IPS DF 6.9 (cell line): Measurements from ENCODE around the gene GTPBP6.
A peak's percentile ranks its signal among the peaks of the same experiment; 100 is the strongest.
"Not testable (repeated sequence)": the region's sequence is repeated elsewhere in the genome, so short reads cannot be mapped to it uniquely, and the experiment has no call there.

Source experiments
- DNase-seq: peaks from one replicate; pipeline ENCODE4 v3.0.0-alpha.2; 2013; ENCODE audit warnings: low read depth, low spot score
- H3K27ac ChIP-seq: one replicate; pipeline ENCODE4 v1.5.1; 2013; ENCODE audit warnings: low read length, control low read depth
- H3K27me3 ChIP-seq: 2 replicates; pipeline ENCODE4 v1.6.1; 2013; ENCODE audit warnings: mild to moderate bottlenecking, low read length; ENCODE audit not compliant: control insufficient read depth, insufficient read depth
- H3K36me3 ChIP-seq: 2 replicates; pipeline ENCODE4 v1.6.1; 2013; ENCODE audit warnings: low read length; ENCODE audit not compliant: control insufficient read depth, insufficient read depth
- H3K4me1 ChIP-seq: 2 replicates; pipeline ENCODE4 v1.6.1; 2013; ENCODE audit warnings: low read length; ENCODE audit not compliant: control insufficient read depth, insufficient read depth
- H3K4me3 ChIP-seq: 2 replicates; pipeline ENCODE4 v1.5.1; 2013; ENCODE audit warnings: mild to moderate bottlenecking, low read length
- H3K9me3 ChIP-seq: 2 replicates; pipeline ENCODE4 v1.6.1; 2013; ENCODE audit warnings: low read length, inconsistent platforms; ENCODE audit not compliant: control insufficient read depth, insufficient read depth
- WGBS: extraction: QIAGEN DNeasy Blood & Tissue Kit; methylation state at CpG from one replicate; pipeline ENCODE4 v1.1.7; 2013; ENCODE audit warnings: mixed read lengths, missing lambda C conversion rate; ENCODE audit not compliant: insufficient read length, insufficient coverage; 5-methylcytosine and 5-hydroxymethylcytosine counted together

GTPBP6 gene

GRCh38 chrX:334971-335757 is 16.6 kb upstream of the GTPBP6 start:
- WGBS = no CpG with 5 or more reads among the region's 47 CpGs
- Histone ChIP-seq H3K27ac (no peak overlapping the region), H3K4me3 (no peak overlapping the region), H3K27me3 (no peaks in the 10 kb centered on the region), H3K9me3 (no peaks in the 10 kb centered on the region), H3K36me3 (peaks cover 25% of the 10 kb centered on the region), H3K4me1 (peaks cover 5% of the 10 kb centered on the region)
- no peak for DNase-seq

GRCh38 chrX:334331-334891 is 15.8 kb upstream of the GTPBP6 start:
- Histone ChIP-seq H3K4me1 (peaks cover 5% of the 10 kb centered on the region), H3K4me3 (no peak overlapping the region), H3K36me3 (peaks cover 25% of the 10 kb centered on the region), H3K9me3 (no peaks in the 10 kb centered on the region), H3K27me3 (no peaks in the 10 kb centered on the region), H3K27ac (no peak overlapping the region)
- DNase-seq = no peak
- WGBS = no CpG with 5 or more reads among the region's 53 CpGs

GRCh38 chrX:333611-334311 is 15.2 kb upstream of the GTPBP6 start:
- WGBS = no CpG with 5 or more reads among the region's 51 CpGs
- Histone ChIP-seq H3K9me3 (no peaks in the 10 kb centered on the region), H3K36me3 (peaks cover 23% of the 10 kb centered on the region)

GRCh38 chrX:332916-333610 is 14.5 kb upstream of the GTPBP6 start:
- Histone ChIP-seq H3K4me3 (no peak overlapping the region), H3K27me3 (no peaks in the 10 kb centered on the region), H3K36me3 (peaks cover 16% of the 10 kb centered on the region), H3K9me3 (no peaks in the 10 kb centered on the region), H3K4me1 (peaks cover 3% of the 10 kb centered on the region), H3K27ac (no peak overlapping the region)
- WGBS = no CpG with 5 or more reads among the region's 33 CpGs
- DNase-seq = no peak

More at GRCh38 chrX:333611-334311, 15.2 kb upstream of the GTPBP6 start:
- Histone ChIP-seq H3K4me3 (no peak overlapping the region), H3K27ac (no peak overlapping the region), H3K4me1 (peaks cover 4% of the 10 kb centered on the region), H3K27me3 (no peaks in the 10 kb centered on the region)
- DNase-seq = no peak

- Histone ChIP-seq H3K4me3 (no peak overlapping the region), H3K27me3 (no peaks in the 10 kb centered on the region), H3K36me3 (peaks cover 13% of the 10 kb centered on the region), H3K4me1 (peaks cover 3% of the 10 kb centered on the region), H3K9me3 (no peaks in the 10 kb centered on the region), H3K27ac (no peak overlapping the region)
- no CpG with 5 or more reads among the region's 23 CpGs for WGBS
- no peak for DNase-seq
These were observed 13.9 kb upstream of the GTPBP6 start for GRCh38 chrX:332496-332860.

- Histone ChIP-seq H3K27me3 (no peaks in the 10 kb centered on the region), H3K9me3 (no peaks in the 10 kb centered on the region), H3K27ac (no peak overlapping the region), H3K4me1 (peaks cover 3% of the 10 kb centered on the region; the same call in 1 of the 2 replicates), H3K4me3 (no peak overlapping the region), H3K36me3 (peaks cover 11% of the 10 kb centered on the region)
- WGBS = no CpG with 5 or more reads among the region's 35 CpGs
- DNase-seq = no peak
These were observed 13.4 kb upstream of the GTPBP6 start for GRCh38 chrX:331825-332495.

- WGBS = no CpG with 5 or more reads among the region's 51 CpGs
- H3K4me1 ChIP-seq = peaks cover 3% of the 10 kb centered on the region; the same call in 1 of the 2 replicates
- DNase-seq = no peak
- peaks cover 11% of the 10 kb centered on the region for H3K36me3 ChIP-seq
- H3K27me3 ChIP-seq = no peaks in the 10 kb centered on the region
- no peak overlapping the region for H3K27ac ChIP-seq
- H3K9me3 ChIP-seq = no peaks in the 10 kb centered on the region
- H3K4me3 ChIP-seq = peak overlapping the region; percentile 20; the same call in 1 of the 2 replicates
These were observed 12.7 kb upstream of the GTPBP6 start for GRCh38 chrX:331151-331824.

GRCh38 chrX:330726-331150 is 12.1 kb upstream of the GTPBP6 start:
- H3K4me3 ChIP-seq = no peak overlapping the region
- H3K9me3 ChIP-seq = no peaks in the 10 kb centered on the region
- peaks cover 3% of the 10 kb centered on the region; the same call in 1 of the 2 replicates for H3K4me1 ChIP-seq
- DNase-seq = no peak
- no peaks in the 10 kb centered on the region for H3K27me3 ChIP-seq
- no peak overlapping the region for H3K27ac ChIP-seq
- WGBS = no CpG with 5 or more reads among the region's 28 CpGs
- peaks cover 11% of the 10 kb centered on the region for H3K36me3 ChIP-seq

- peaks cover 11% of the 10 kb centered on the region for H3K36me3 ChIP-seq
- not testable (repeated sequence) for H3K9me3 ChIP-seq, H3K4me3 ChIP-seq, H3K27me3 ChIP-seq, H3K27ac ChIP-seq, H3K4me1 ChIP-seq, DNase-seq
- no CpG with 5 or more reads among the region's 29 CpGs for WGBS
These were observed 11.6 kb upstream of the GTPBP6 start for GRCh38 chrX:330141-330725.
